K562 (cell line): Measurements from ENCODE around the gene TNIK. TPM values are rescaled to one million over a fixed set of nuclear protein-coding genes. Genes with fewer than 3 reads are reported as not detected.

ENCODE experiments used
- ATAC-seq: fragments of 200-7000 bp; cut with Tn5 transposase; 3 replicates; pipeline ENCODE4 v1.9.1; 2020; ENCODE audit warnings: moderate library complexity
- BruUV-seq: library from RNA; stranded (reverse); fragments of 400-500 nt; replicated peaks from 2 replicates; lab custom pipeline; 2021; lab: Mats Ljungman, UMichigan
- CTCF ChIA-PET: fragments of 300-600 bp; formaldehyde crosslinking; extraction: SDS; loops from one replicate; lab custom pipeline; 2021; ENCODE audit warnings: low intra/inter-chr PET ratio; lab: Yijun Ruan, JAX
- POLR2A ChIA-PET: fragments of 300-600, 350-650 bp; sonication (Branson Sonifier 250); formaldehyde crosslinking; extraction: SDS; loops from one replicate; lab custom pipeline; 2021; ENCODE audit warnings: antibody characterized with exemption, inconsistent platforms; lab: Yijun Ruan, JAX
- DNase-seq, 4 experiments: peaks; one replicate each; pipeline versions ENCODE4 v3.0.0 to v3.0.0-alpha.2; 2011 to 2018; ENCODE audit warnings: low spot score in 3 of 4, mixed read lengths in 3 of 4; ENCODE audit errors: extremely low read depth in 1 of 4
- FAIRE-seq: peaks from 2 replicates; lab custom pipeline; 2011; peaks lifted over from hg19 to GRCh38; lab: Jason Lieb, UNC
- H2AFZ ChIP-seq: 2 replicates; pipeline ENCODE4 v1.6.0; 2011; ENCODE audit warnings: low read depth, low read length, control low read depth, inconsistent platforms
- H3K27ac ChIP-seq: fragments of 200-600 bp; 3 replicates; pipeline ENCODE4 v1.8.0; 2011; ENCODE audit warnings: low read depth, mild to moderate bottlenecking, control low read depth, inconsistent platforms, low read length, moderate library complexity, mixed read lengths; ENCODE audit errors: extremely low read depth
- H3K27me3 ChIP-seq, 2 experiments: fragments of 300-600 bp in 1 of 2; 2 replicates in 1 of 2; 3 replicates in 1 of 2; pipeline versions ENCODE4 v1.6.0 to v1.8.0; 2011; ENCODE audit warnings: inconsistent platforms in 2 of 2, low read length in 2 of 2, mild to moderate bottlenecking in 1 of 2, mixed read lengths in 1 of 2, moderate library complexity in 1 of 2; ENCODE audit not compliant: control insufficient read depth in 2 of 2, insufficient read depth in 2 of 2
- H3K36me3 ChIP-seq: fragments of 300-600 bp; 3 replicates; pipeline ENCODE4 v1.8.0; 2011; ENCODE audit warnings: mild to moderate bottlenecking, low read length, inconsistent platforms; ENCODE audit not compliant: control insufficient read depth, insufficient read depth
- H3K4me1 ChIP-seq, 2 experiments: fragments of 200-600 bp in 1 of 2; replicated peaks in 1 of 2; 2 replicates in 1 of 2; 3 replicates in 1 of 2; pipeline versions ENCODE4 v1.5.1 to v1.8.0; 2011; ENCODE audit warnings: inconsistent platforms in 2 of 2, low read length in 2 of 2, mild to moderate bottlenecking in 1 of 2, mixed read lengths in 1 of 2, moderate library complexity in 1 of 2; ENCODE audit not compliant: control insufficient read depth in 2 of 2, insufficient read depth in 2 of 2
- H3K4me2 ChIP-seq: 2 replicates; pipeline ENCODE4 v1.6.1; 2011; ENCODE audit warnings: low read length, control low read depth, inconsistent platforms, mixed read lengths; ENCODE audit not compliant: insufficient read depth
- H3K4me3 ChIP-seq: fragments of 200-600 bp; sonication (generic), shearing (Covaris generic); 2 replicates; pipeline ENCODE4 v1.5.1; 2016; ENCODE audit warnings: control low read depth, inconsistent platforms
- H3K79me2 ChIP-seq: fragments of 200-600 bp; 3 replicates; pipeline ENCODE4 v1.8.0; 2011; ENCODE audit warnings: low read length, inconsistent platforms; ENCODE audit not compliant: control insufficient read depth, insufficient read depth
- H3K9ac ChIP-seq, 2 experiments: 2 replicates each; pipeline versions ENCODE4 v1.6.0 to v1.6.1; 2011; ENCODE audit warnings: low read depth in 2 of 2, low read length in 2 of 2, control low read depth in 1 of 2, inconsistent platforms in 1 of 2, mild to moderate bottlenecking in 1 of 2, mixed read lengths in 1 of 2; ENCODE audit not compliant: insufficient read depth in 1 of 2
- H3K9me1 ChIP-seq: one replicate; pipeline ENCODE4 v1.6.0; 2011; ENCODE audit warnings: inconsistent platforms, mild to moderate bottlenecking, low read length, moderate library complexity; ENCODE audit not compliant: control insufficient read depth, insufficient read depth
- H3K9me3 ChIP-seq: replicated peaks from 2 replicates; pipeline ENCODE4 v1.5.1; 2011; ENCODE audit warnings: low read depth, low read length, inconsistent platforms; ENCODE audit not compliant: control insufficient read depth, insufficient read depth
- H4K20me1 ChIP-seq: replicated peaks from 2 replicates; pipeline ENCODE4 v1.6.1; 2011; ENCODE audit warnings: low read length, inconsistent platforms, mixed read lengths; ENCODE audit not compliant: control insufficient read depth, insufficient read depth
- ARID2 ChIP-seq: fragments of 450-650 bp; IDR thresholded peaks from 2 replicates; pipeline ENCODE4 v1.6.1; 2017; ENCODE audit warnings: antibody characterized with exemption, mild to moderate bottlenecking
- CHCHD3 ChIP-seq: fragments of 250-450 bp; sonication (Bioruptor Pico); IDR thresholded peaks from 2 replicates; pipeline ENCODE4 v2.1.2; 2022; ENCODE audit warnings: mild to moderate bottlenecking
- HNRNPK ChIP-seq: fragments of 200-400 bp; formaldehyde crosslinking; IDR thresholded peaks from one replicate; pipeline ENCODE4 v1.6.1; 2018; ENCODE audit warnings: mild to moderate bottlenecking, low read depth, low read length; ENCODE audit not compliant: poor library complexity, severe bottlenecking
- ILK ChIP-seq: fragments of 450-650 bp; IDR thresholded peaks from 2 replicates; pipeline ENCODE4 v1.6.1; 2016; ENCODE audit warnings: missing genetic modification characterization, low read depth, mild to moderate bottlenecking, missing compliant biosample characterization, moderate library complexity, borderline replicate concordance
- NEUROD1 ChIP-seq: fragments of 150-350 bp; IDR thresholded peaks from 2 replicates; pipeline ENCODE4 v1.6.1; 2014; ENCODE audit warnings: borderline replicate concordance, low read length, low read depth; ENCODE audit not compliant: partially characterized antibody
- NFXL1 ChIP-seq: fragments of 450-650 bp; formaldehyde crosslinking; IDR thresholded peaks from 2 replicates; pipeline ENCODE4 v1.4.0; 2021; ENCODE audit warnings: mild to moderate bottlenecking
- PREB ChIP-seq: sonication (generic); formaldehyde crosslinking; IDR thresholded peaks from 2 replicates; pipeline ENCODE4 v1.8.1; 2023; ENCODE audit warnings: mild to moderate bottlenecking, missing genetic modification reagents
- TAF7 ChIP-seq: fragments of 450-650 bp; IDR thresholded peaks from 2 replicates; pipeline ENCODE4 v1.6.1; 2016; ENCODE audit warnings: missing genetic modification characterization, missing compliant biosample characterization
- TCF7L2 ChIP-seq: fragments of 150-350 bp; IDR thresholded peaks from 2 replicates; pipeline ENCODE4 v1.6.1; 2016; ENCODE audit warnings: low read depth, mild to moderate bottlenecking, low read length, moderate library complexity
- TRIM28 ChIP-seq: fragments of 450-650 bp; IDR thresholded peaks from 2 replicates; pipeline ENCODE4 v1.6.1; 2017
- ZNF140 ChIP-seq: fragments of 250-450 bp; sonication (Bioruptor Pico); IDR thresholded peaks from 2 replicates; pipeline ENCODE4 v1.8.0; 2021; ENCODE audit warnings: moderate library complexity, mild to moderate bottlenecking, inconsistent platforms
- ZNF174 ChIP-seq: fragments of 250-450 bp; sonication (Bioruptor Pico); IDR thresholded peaks from 2 replicates; pipeline ENCODE4 v1.4.0; 2020; ENCODE audit warnings: mild to moderate bottlenecking
- ZNF184 ChIP-seq: sonication (generic); formaldehyde crosslinking; IDR thresholded peaks from 2 replicates; pipeline ENCODE4 v1.5.0; 2020; ENCODE audit warnings: missing genetic modification reagents
- ZNF232 ChIP-seq: sonication (generic); formaldehyde crosslinking; IDR thresholded peaks from 2 replicates; pipeline ENCODE4 v1.8.0; 2022; ENCODE audit warnings: mild to moderate bottlenecking, missing genetic modification reagents
- ZNF830 ChIP-seq: fragments of 250-450 bp; sonication (Bioruptor Pico); IDR thresholded peaks from 2 replicates; pipeline ENCODE4 v1.5.0; 2021; ENCODE audit warnings: mild to moderate bottlenecking
- ZSCAN29 ChIP-seq: fragments of 450-650 bp; IDR thresholded peaks from 2 replicates; pipeline ENCODE4 v1.6.1; 2017
- ZZZ3 ChIP-seq: fragments of 450-650 bp; IDR thresholded peaks from 2 replicates; pipeline ENCODE4 v1.6.1; 2016; ENCODE audit warnings: antibody characterized with exemption, mild to moderate bottlenecking, moderate library complexity
- WGBS: fragments of 100-300 bp; shearing (Covaris generic); methylation state at CpG from one replicate; pipeline ENCODE4 v1.1.6; 2016; ENCODE audit warnings: low coverage, mixed read lengths; ENCODE audit not compliant: insufficient coverage; ENCODE audit errors: missing lambda C conversion rate; 5-methylcytosine and 5-hydroxymethylcytosine counted together
- in situ Hi-C: fragments of 300-500 bp; cut with MboI; formaldehyde crosslinking; loops from 4 replicates; pipeline ENCODE4 v1.15.0; 2018; ENCODE audit warnings: inconsistent platforms, mixed read lengths
- intact Hi-C: fragments of 100-400 bp; cut with micrococcal nuclease; formaldehyde crosslinking; loops from 2 replicates; pipeline ENCODE4 v1.14.2; 2022
- polyA plus RNA-seq, 8 experiments: library from polyadenylated mRNA; depleted of rRNA in 4 of 8; stranded (reverse) in 5 of 8; unstranded in 3 of 8; fragments of >200 nt; fragmentation: Nextera tagmentation in 2 of 8; fragmentation: Illumina TruSeq in 1 of 8; extraction: Ambion mirVana in 2 of 8; extraction: Trizol in 1 of 8; gene quantifications; 2 replicates each; pipeline versions ENCODE4 v1.2.1 to v1.2.3, GENCODE V29; 2011 to 2014; ENCODE audit warnings: inconsistent platforms in 1 of 8, missing spikeins in 1 of 8
- total RNA-seq, 7 experiments: library from RNA; depleted of rRNA in 6 of 7; stranded (reverse); fragments of >200 nt in 6 of 7; fragmentation: Illumina TruSeq in 2 of 7; extraction: Trizol in 2 of 7; gene quantifications; 2 replicates each; pipeline versions ENCODE4 v1.2.1 to v1.2.3, GENCODE V29; 2011 to 2021; ENCODE audit warnings: low replicate concordance in 1 of 7
- TF ChIP-seq, protein P1 (sequence below): sonication (generic); formaldehyde crosslinking; IDR thresholded peaks from 2 replicates; pipeline ENCODE4 v1.8.1; 2023; ENCODE audit warnings: missing genetic modification reagents, mild to moderate bottlenecking, borderline replicate concordance

The TNIK gene
- total and polyA plus RNA-seq, 9 of the 15 experiments (the other 6 are each of a cell fraction or from before 2014, with no cell fraction given): 6.6 to 39.0 (median 24.7) TPM

DNA sequence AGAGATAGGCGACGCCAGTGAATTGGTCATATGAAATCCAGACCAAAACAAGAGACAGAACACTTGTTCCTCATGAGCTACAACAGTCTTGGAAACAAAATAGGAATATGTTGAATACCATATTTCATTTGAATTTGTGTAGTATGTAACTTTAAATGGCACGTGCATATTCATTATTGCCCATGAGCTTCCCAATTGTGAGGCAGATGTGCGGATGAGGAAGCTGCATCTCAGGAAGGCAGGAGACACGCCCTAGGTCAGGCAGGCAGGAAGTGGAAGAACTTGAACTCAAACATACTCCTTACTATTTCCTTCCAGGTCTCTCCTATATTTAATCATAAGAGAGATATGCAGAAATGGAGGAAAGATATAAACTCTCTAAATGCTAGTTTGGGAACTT is 326.9 kb downstream of the TNIK start (continued):
- TF ChIP-seq, protein P1, sequence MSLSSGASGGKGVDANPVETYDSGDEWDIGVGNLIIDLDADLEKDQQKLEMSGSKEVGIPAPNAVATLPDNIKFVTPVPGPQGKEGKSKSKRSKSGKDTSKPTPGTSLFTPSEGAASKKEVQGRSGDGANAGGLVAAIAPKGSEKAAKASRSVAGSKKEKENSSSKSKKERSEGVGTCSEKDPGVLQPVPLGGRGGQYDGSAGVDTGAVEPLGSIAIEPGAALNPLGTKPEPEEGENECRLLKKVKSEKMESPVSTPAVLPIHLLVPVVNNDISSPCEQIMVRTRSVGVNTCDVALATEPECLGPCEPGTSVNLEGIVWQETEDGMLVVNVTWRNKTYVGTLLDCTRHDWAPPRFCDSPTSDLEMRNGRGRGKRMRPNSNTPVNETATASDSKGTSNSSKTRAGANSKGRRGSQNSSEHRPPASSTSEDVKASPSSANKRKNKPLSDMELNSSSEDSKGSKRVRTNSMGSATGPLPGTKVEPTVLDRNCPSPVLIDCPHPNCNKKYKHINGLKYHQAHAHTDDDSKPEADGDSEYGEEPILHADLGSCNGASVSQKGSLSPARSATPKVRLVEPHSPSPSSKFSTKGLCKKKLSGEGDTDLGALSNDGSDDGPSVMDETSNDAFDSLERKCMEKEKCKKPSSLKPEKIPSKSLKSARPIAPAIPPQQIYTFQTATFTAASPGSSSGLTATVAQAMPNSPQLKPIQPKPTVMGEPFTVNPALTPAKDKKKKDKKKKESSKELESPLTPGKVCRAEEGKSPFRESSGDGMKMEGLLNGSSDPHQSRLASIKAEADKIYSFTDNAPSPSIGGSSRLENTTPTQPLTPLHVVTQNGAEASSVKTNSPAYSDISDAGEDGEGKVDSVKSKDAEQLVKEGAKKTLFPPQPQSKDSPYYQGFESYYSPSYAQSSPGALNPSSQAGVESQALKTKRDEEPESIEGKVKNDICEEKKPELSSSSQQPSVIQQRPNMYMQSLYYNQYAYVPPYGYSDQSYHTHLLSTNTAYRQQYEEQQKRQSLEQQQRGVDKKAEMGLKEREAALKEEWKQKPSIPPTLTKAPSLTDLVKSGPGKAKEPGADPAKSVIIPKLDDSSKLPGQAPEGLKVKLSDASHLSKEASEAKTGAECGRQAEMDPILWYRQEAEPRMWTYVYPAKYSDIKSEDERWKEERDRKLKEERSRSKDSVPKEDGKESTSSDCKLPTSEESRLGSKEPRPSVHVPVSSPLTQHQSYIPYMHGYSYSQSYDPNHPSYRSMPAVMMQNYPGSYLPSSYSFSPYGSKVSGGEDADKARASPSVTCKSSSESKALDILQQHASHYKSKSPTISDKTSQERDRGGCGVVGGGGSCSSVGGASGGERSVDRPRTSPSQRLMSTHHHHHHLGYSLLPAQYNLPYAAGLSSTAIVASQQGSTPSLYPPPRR (CRISPR knock-in tag): no peak

GRCh38 chr3:171132873-171133272 is 327.3 kb downstream of the TNIK start:
- no peak for ATAC-seq
- no peak overlapping the region for H3K4me3 ChIP-seq
- intact Hi-C loops: no loop called here
- H3K9me1 ChIP-seq: no peaks in the 10 kb centered on the region
- no peak overlapping the region for H3K27ac ChIP-seq
- in situ Hi-C loops: no loop called here
- FAIRE-seq: no peak
- no peak overlapping the region for H2AFZ ChIP-seq
- no peaks in the 10 kb centered on the region for H4K20me1 ChIP-seq
- ChIA-PET POLR2A (no interaction called here), CTCF (no interaction called here)
- no peaks in the 10 kb centered on the region for H3K27me3 ChIP-seq
- no peak for DNase-seq
- no peak overlapping the region for H3K4me2 ChIP-seq
- BruUV-seq: no TSS peak
- no peaks in the 10 kb centered on the region for H3K4me1 ChIP-seq
- H3K9ac ChIP-seq: no peak overlapping the region
- no peaks in the 10 kb centered on the region for H3K9me3 ChIP-seq
- no peaks in the 10 kb centered on the region for H3K79me2 ChIP-seq
- WGBS: 70% methylated on average over 4 of the region's 4 CpGs
- peaks cover 19% of the 10 kb centered on the region for H3K36me3 ChIP-seq
- TF ChIP-seq ZZZ3 (no peak), TRIM28 (no peak), HNRNPK (no peak), ZSCAN29 (no peak), ARID2 (no peak), ILK (tag) (no peak), ZNF184 (CRISPR knock-in tag) (no peak), TAF7 (tag) (no peak), ZNF140 (CRISPR knock-in tag) (no peak), PREB (CRISPR knock-in tag) (no peak), ZNF174 (CRISPR knock-in tag) (no peak), ZNF232 (CRISPR knock-in tag) (no peak), CHCHD3 (CRISPR knock-in tag) (no peak), NEUROD1 (no peak), NFXL1 (CRISPR knock-in tag) (no peak), TCF7L2 (no peak), ZNF830 (CRISPR knock-in tag) (no peak)
